SH-SY5Y (cell line): ENCODE measurements around the gene MORC1.

Experiments used
- GATA2 ChIP-seq: IDR thresholded peaks from 2 replicates; pipeline ENCODE4 v1.6.1; 2011; ENCODE audit warnings: mild to moderate bottlenecking, low read depth, low read length
- GATA3 ChIP-seq: IDR thresholded peaks from 2 replicates; pipeline ENCODE4 v1.6.1; 2011; ENCODE audit warnings: low read depth, mild to moderate bottlenecking, low read length, moderate library complexity

GRCh38 chr3:109093561-109093960 lies 24.4 kb downstream of the MORC1 start:
- TF ChIP-seq GATA2 = no peak
- no peak for TF ChIP-seq GATA3
